Muscle layer of duodenum (tissue), 2 donors: ENCODE measurements around the gene TBX15.
"Not testable (repeated sequence)": the region's sequence is repeated elsewhere in the genome, so short reads cannot be mapped to it uniquely, and the experiment has no call there.

Source experiments
- H3K27ac ChIP-seq: one replicate; pipeline ENCODE4 v1.7.0; 2013; ENCODE audit warnings: mild to moderate bottlenecking, low read length
- H3K27me3 ChIP-seq: one replicate; pipeline ENCODE4 v1.7.0; 2013; ENCODE audit warnings: low read depth, mild to moderate bottlenecking, control low read depth, low read length
- H3K36me3 ChIP-seq, 2 donors: one replicate each; pipeline ENCODE4 v1.7.0; 2013; ENCODE audit warnings: low read length in 2 of 2, control low read depth in 1 of 2, mild to moderate bottlenecking in 1 of 2; ENCODE audit not compliant: insufficient read depth in 2 of 2, control insufficient read depth in 1 of 2
- H3K4me1 ChIP-seq, 2 donors: one replicate each; pipeline ENCODE4 v1.7.0; 2013; ENCODE audit warnings: low read length in 2 of 2, mild to moderate bottlenecking in 2 of 2, control low read depth in 1 of 2, moderate library complexity in 1 of 2; ENCODE audit not compliant: insufficient read depth in 2 of 2, control insufficient read depth in 1 of 2
- H3K4me3 ChIP-seq, 2 donors: one replicate each; pipeline ENCODE4 v1.7.0; 2013; ENCODE audit warnings: low read length in 2 of 2, low read depth in 1 of 2, mild to moderate bottlenecking in 1 of 2
- H3K9me3 ChIP-seq, 2 donors: one replicate each; pipeline ENCODE4 v1.7.0; 2013; ENCODE audit warnings: low read length in 2 of 2, control low read depth in 1 of 2, mild to moderate bottlenecking in 1 of 2; ENCODE audit not compliant: control insufficient read depth in 1 of 2
- donor health status: healthy.

Gene TBX15

DNA sequence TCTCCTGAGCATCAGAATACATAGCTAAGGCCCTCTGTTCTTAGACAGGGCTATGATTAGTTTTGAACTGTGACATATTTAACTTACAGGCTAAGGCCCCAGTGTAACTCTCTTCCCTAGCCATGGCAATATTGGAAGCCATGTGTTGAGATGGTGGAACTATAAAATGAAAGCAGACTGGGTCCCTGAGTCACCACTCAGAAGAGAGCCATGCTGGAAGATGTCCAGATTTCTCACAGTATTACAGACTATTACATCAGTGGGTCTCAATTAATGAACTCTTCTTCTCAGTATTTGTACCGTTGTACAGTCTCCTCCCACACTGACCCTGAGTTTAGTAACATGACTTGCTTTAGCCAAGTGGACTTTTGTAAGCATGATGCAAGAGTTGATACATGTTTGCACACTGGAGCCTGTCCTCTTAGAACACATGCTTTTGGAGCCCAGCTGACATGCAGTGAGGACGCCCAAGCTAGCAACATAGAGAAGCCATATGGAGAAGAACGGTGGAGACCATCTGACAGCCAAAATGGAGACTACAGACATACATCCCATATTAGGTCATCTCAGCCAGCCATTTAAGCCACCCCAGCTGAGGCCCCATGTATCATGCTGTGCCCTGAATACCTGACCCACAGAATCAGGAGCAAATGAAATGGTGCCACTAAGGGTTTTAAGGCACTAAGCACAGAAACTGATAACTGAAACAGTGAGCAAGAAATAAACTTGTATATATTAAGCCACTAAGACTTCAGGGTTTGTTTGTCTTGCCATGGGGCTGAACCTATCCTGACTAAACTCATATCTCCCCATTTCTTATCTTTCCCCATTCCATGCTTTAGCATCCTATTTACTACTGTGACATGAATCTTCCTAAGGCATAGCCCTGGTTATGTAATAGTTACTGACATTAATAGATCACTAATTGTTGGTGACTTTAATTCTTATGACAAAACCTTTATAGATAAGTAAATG, 24.4 kb downstream of the TBX15 start:
- Histone ChIP-seq H3K36me3 (no peaks in the 10 kb centered on the region), H3K4me3 (no peak overlapping the region), H3K27ac (no peak overlapping the region), H3K27me3 (no peaks in the 10 kb centered on the region), H3K9me3 (no peaks in the 10 kb centered on the region), H3K4me1 (no peaks in the 10 kb centered on the region)

DNA sequence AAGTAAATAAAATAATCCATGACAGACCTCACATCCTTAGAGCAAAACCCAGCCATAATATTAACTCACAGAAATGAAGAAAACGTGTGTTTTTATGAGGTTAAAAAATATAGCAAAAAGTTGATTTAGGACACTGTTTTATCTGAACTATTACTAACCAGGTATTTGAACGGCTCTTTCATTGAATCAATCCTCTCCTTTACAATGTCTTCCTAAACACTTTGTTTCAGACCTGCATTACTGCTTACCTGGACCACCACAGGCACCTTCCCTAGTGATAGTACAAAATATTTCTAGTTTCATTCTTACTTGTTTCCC, 25.0 kb downstream of the TBX15 start:
- H3K4me3 ChIP-seq: no peak overlapping the region
- H3K36me3 ChIP-seq: no peaks in the 10 kb centered on the region
- no peaks in the 10 kb centered on the region for H3K27me3 ChIP-seq
- H3K4me1 ChIP-seq: no peaks in the 10 kb centered on the region
- H3K27ac ChIP-seq: no peak overlapping the region
- no peaks in the 10 kb centered on the region for H3K9me3 ChIP-seq

DNA sequence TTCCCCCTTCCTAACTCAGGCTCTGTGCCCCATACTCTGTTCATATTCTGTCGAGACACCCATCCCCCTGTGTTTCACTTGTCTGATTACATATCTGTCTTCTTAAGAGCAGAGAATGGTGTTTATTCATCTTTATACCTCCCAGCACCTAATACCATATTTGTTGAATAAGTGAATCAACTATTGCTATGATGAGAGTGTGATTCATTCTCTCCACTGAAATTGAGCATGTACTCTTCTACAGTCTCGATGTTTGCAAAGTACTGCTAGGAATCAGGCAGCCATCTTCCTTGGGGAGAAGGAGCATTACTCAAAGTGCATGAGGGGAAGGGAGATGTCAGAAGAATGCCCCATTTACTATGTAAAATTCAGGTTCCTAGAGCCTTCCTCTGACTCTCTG, 27.0 kb downstream of the TBX15 start:
- no peaks in the 10 kb centered on the region for H3K36me3 ChIP-seq
- no peak overlapping the region for H3K4me3 ChIP-seq
- H3K27me3 ChIP-seq: no peaks in the 10 kb centered on the region
- H3K4me1 ChIP-seq: no peaks in the 10 kb centered on the region
- no peak overlapping the region for H3K27ac ChIP-seq
- H3K9me3 ChIP-seq: no peaks in the 10 kb centered on the region

DNA sequence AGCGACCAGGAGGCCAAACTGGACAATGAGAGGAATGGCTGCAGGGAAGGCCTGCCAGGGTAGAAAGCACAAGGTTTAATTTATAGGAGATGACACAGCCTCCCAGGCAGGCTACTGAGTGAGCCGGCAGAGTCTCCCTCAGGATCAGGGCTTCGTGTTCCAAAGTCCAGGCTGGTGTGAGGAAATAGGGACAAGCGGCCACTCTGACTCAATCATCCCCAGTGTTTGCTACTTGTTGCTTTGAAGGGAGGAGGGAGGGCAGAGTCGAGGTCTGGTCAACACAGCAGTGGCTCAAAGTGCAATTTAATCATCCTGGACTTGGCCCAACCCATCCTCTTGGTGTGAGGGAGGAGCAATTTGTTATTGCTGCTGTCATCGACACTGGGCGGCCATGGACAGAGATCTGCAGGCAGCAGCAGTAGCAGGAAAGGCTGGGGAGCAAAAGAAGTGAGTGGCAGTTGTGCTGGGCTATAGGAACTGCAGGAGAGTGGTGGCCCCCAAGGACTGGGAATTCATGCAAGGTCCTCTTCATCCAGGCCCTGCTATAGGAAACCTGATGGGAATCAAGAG, 27.5 kb downstream of the TBX15 start:
- H3K27ac ChIP-seq: no peak overlapping the region

DNA sequence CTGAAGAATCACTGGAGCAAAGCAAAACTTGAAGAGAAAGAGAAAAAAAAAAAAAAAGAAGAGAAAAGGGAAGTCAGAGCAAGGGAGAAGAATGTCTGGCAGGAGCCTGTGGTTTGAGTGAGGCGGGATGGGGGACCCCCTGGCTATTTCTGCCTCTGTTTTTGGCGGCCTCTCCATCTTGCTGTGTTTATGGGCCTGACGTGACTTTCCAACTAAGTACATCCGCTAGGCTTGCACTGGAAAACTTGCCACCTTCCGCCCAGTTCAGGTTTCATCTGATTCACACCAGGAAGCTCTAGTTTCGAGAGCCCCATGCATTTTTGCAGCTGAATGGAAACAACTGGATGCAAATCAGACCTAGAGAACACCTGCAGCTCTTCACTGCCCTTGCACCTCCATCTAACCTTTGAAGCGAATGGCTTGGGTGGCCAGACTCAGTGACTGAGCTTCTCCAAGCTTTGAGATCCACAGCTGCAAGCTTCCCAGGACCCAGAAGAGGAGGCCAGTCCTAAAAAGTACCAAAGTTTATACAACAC, 28.0 kb downstream of the TBX15 start:
- Histone ChIP-seq H3K27me3 (no peaks in the 10 kb centered on the region), H3K36me3 (no peaks in the 10 kb centered on the region), H3K4me3 (no peak overlapping the region), H3K27ac (no peak overlapping the region), H3K4me1 (no peaks in the 10 kb centered on the region), H3K9me3 (no peaks in the 10 kb centered on the region)

More for the DNA sequence above, 27.5 kb downstream of the TBX15 start:
- Histone ChIP-seq H3K36me3 (no peaks in the 10 kb centered on the region), H3K4me1 (no peaks in the 10 kb centered on the region), H3K9me3 (no peaks in the 10 kb centered on the region), H3K4me3 (no peak overlapping the region), H3K27me3 (no peaks in the 10 kb centered on the region)

DNA sequence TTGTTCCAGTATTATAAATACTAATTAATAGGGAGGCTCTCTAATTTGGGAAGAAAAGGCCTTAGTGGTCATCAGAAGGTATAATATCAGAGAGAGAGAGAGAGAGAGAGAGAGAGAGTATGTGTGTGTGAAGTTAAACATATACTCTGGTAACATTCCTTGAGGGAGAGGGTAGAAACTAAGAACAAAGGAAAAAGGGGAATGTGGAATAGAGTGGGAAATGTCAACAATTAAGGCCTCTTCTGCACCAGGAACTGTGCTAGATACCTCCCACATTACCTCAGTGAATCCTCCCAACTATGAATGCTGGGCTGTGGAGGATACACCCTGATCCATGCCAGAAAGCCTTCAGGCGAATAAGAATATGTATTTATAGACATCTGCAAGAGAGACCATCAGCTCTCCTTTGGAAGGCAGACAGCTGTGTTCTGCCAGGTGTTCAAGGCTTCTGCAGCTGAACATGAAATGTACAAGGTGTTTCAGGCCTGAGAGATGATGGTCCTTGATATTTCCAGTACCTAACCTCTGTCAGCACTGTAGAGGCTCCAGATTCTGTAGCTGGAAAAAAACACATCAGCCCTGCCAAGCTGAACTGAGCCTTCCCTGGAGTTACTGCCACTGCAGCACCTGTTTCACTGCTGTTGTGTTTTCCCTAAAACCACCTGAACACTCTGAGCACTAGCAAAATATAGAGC, 29.1 kb downstream of the TBX15 start:
- no peaks in the 10 kb centered on the region for H3K9me3 ChIP-seq

DNA sequence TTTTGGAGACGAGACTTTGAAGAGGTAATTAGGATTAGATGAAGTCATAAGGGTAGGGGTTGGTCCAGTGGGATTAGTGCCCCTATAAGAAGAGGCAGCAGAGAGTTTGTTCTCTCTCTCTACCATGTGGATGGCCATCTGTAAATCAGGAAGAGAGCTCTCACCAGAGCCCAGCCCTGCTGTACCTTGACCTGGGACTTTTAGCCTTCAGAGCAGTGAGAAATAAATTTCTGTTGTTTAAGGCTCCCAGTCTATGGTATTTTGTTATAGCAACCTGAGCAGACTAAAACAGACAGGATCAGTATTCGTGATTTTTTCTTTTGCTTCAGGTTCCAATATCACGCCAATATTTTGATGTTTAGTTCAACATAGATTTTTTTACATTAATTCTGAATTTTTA, 30.0 kb downstream of the TBX15 start:
- no peaks in the 10 kb centered on the region for H3K36me3 ChIP-seq
- no peak overlapping the region for H3K4me3 ChIP-seq
- no peaks in the 10 kb centered on the region for H3K27me3 ChIP-seq
- H3K9me3 ChIP-seq: no peaks in the 10 kb centered on the region
- H3K4me1 ChIP-seq: no peaks in the 10 kb centered on the region
- no peak overlapping the region for H3K27ac ChIP-seq

More for the DNA sequence above, 29.1 kb downstream of the TBX15 start:
- Histone ChIP-seq H3K4me3 (no peak overlapping the region), H3K36me3 (no peaks in the 10 kb centered on the region), H3K27me3 (no peaks in the 10 kb centered on the region), H3K27ac (no peak overlapping the region), H3K4me1 (no peaks in the 10 kb centered on the region)

DNA sequence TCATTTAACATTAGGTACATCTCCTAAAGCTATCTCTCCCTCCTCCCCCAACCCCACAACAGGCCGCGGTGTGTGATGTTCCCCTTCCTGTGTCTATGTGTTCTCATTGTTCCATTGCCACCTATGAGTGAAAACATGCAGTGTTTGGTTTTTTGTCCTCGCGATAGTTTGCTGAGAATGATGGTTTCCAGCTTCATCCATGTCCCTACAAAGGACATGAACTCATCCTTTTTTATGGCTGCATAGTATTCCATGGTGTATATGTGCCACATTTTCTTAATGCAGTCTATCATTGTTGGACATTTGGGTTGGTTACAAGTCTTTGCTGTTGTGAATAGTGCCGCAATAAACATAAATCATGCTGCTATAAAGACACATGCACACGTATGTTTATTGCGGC, 30.6 kb downstream of the TBX15 start:
- not testable (repeated sequence) for H3K9me3 ChIP-seq, H3K36me3 ChIP-seq, H3K27me3 ChIP-seq, H3K4me1 ChIP-seq, H3K27ac ChIP-seq, H3K4me3 ChIP-seq

DNA sequence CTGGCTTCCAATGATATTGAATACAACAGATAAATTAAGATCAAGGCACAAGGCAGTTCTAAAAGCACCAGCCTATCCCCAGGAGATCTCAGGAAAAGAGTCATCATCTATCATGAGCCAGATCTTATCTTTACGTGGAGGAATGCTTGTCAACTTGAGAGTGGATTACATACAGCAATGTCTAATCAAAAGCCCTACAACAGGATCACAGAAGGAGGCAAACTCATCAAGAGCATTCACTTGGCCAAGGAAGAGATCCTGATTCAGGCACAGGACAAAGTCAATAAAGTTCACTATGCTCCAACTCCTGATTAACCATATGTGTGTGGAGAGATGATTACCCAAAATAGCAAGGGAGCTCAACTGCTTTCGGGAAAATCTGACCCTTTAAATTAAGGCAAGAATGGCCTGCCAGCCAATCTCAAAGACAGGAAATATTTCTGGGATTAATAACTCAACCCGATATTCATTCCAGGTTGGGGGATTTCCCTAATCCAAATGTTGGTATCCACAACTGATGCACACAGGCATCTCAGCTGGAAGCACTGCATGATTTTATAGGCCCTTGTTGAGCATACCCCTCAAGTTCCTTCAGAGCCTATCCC, 33.7 kb downstream of the TBX15 start:
- Histone ChIP-seq H3K27ac (no peak overlapping the region), H3K9me3 (no peaks in the 10 kb centered on the region), H3K4me1 (no peaks in the 10 kb centered on the region), H3K4me3 (no peak overlapping the region), H3K36me3 (no peaks in the 10 kb centered on the region), H3K27me3 (no peaks in the 10 kb centered on the region)

DNA sequence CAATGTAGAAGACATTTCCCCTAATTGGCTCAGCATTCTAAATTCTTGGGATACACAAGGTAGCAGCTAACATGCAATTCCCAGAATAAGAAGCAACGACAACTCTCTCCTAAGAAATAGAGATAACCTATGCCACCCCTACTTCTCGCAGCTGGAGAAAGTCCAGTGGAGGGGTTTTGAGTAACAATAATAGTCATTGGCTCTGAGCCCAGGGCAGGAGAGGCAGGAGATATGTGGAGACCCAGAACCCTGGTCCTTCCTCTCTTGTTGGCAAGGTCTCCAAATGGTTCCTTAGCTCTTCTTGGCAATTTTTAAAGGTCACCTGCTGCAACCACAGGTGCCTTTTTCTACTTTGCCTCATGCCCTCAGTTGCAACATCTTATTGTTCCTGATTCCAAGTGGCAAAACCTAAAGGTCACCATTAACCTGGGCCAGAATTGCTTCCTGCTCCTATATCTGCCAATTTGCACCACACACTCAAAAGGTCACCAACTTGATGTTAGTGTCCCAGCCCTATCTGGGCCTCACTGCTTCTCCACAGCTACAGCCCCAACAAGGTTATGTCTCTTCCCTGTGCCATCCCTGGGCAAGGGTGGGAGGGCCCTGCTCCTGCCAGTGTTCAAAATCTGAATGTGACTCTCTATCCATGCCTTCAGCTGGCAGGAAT, 36.7 kb downstream of the TBX15 start:
- H3K27ac ChIP-seq: no peak overlapping the region
- H3K27me3 ChIP-seq: no peaks in the 10 kb centered on the region
- H3K4me1 ChIP-seq: no peaks in the 10 kb centered on the region
- H3K36me3 ChIP-seq: no peaks in the 10 kb centered on the region
- H3K4me3 ChIP-seq: no peak overlapping the region
- H3K9me3 ChIP-seq: no peaks in the 10 kb centered on the region

DNA sequence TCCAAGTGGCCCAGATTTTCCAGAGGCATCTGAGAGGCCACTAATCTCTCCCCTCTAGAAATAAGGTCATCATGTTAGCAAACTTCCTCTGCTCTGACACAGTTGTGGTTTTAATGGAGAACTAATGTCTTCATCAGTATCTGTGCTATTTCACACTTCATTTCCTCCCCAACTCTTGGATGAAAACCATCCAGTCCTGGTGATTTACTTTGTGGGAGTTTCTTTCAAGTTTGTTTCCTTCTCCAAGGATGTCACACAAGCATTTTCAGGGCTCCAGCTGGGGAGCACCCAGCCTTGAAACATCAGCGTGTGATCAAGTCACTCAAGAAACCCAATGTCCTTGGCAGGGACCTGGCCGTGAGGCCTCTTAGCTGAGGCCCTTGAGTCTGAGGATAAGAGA, 38.8 kb downstream of the TBX15 start:
- no peak overlapping the region for H3K27ac ChIP-seq
- no peaks in the 10 kb centered on the region for H3K36me3 ChIP-seq
- no peaks in the 10 kb centered on the region for H3K27me3 ChIP-seq
- no peaks in the 10 kb centered on the region for H3K4me1 ChIP-seq
- no peak overlapping the region for H3K4me3 ChIP-seq
- H3K9me3 ChIP-seq: no peaks in the 10 kb centered on the region
